ENCODE measurements around the gene DEFB128. TPM values are rescaled to one million over a fixed set of nuclear protein-coding genes. Genes with fewer than 3 reads are reported as not detected.
"Not testable (repeated sequence)": the region's sequence is repeated elsewhere in the genome, so short reads cannot be mapped to it uniquely, and the experiment has no call there.

The DEFB128 gene
- total RNA-seq, 5 donors from 2014 or later (not counting 1 experiment from before 2014, with no cell fraction given), result not detected

DNA sequence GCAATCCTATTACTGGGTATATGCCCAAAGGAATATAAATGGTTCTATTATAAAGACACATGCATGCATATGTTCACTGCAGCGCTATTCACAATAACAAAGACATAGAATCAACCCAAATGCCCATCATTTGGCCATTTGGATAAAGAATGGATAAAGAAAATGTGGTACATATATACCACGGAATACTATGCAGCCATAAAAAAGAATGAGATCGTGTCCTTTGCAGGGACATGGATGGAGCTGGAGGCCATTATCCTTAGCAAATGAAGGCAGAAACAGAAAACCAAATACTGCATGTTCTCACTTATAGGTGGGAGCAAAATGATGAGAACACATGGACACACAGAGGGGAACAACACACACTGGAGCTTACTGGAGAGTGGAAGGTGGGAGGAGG is 36.4 kb upstream of the DEFB128 start:
- H3K9me3 ChIP-seq; H3K36me3 ChIP-seq (ENCODE audit: control insufficient read depth in 2 of 2, extremely low read depth in 1 of 2, insufficient read depth in 1 of 2, low read length in 1 of 2); H3K27ac ChIP-seq (ENCODE audit: low read length); H3K36me3 Mint-ChIP-seq; H3K27me3 Mint-ChIP-seq; H3K4me3 ChIP-seq (ENCODE audit: control insufficient read depth in 1 of 2, extremely low read depth in 1 of 2, low read length in 1 of 2); H3K4me3 Mint-ChIP-seq; POLR2A ChIA-PET; H3K9me3 Mint-ChIP-seq; DNase-seq; CTCF ChIA-PET; H3K27me3 ChIP-seq (replicated peaks in 1 of 2; ENCODE audit: control insufficient read depth in 2 of 2, extremely low read depth in 1 of 2, insufficient read depth in 2 of 2, low read length in 1 of 2); H3K4me1 ChIP-seq (ENCODE audit: control insufficient read depth in 1 of 2, extremely low read depth in 1 of 2, insufficient read depth in 2 of 2, low read length in 2 of 2); ATAC-seq (replicated peaks in 1 of 4): not testable (repeated sequence)
- no CpG with 5 or more reads among the region's 3 CpGs for WGBS (ENCODE audit: insufficient coverage)
- peak overlapping the region in 1 of 2 donors; percentile 61 for H3K27ac Mint-ChIP-seq
- peaks cover 24 to 32% (median 26%) of the 10 kb centered on the region in 3 donors for H3K4me1 Mint-ChIP-seq

DNA sequence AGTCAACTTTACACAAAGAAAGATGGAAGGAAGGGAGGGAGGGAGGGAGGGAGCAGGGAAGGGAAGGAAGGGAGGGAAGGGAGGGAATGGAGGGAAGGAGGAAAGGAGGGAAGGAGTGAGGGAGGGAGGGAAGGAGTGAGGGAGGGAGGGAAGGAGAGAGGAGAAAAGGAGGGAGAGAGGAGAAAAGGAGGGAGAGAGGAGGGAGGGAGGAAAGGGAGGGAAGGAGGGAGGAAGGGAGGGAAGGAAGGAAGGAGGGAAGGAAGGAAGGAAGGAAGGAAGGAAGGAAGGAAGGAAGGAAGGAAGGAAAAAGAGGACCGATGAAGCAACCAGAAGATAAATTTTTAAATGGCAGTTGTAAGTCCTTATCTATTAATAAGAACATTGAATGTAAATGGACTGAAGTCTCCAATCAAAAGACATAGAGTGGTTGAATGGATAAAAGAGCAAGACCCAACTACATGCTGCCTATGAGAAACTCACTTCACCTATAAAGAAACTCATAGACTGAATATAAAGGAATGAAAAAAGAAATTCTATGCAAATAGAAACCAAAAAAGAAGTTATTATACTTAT is 31.8 kb upstream of the DEFB128 start:
- ChIA-PET POLR2A (no interaction called here), CTCF (no interaction called here)
- H3K9me3 Mint-ChIP-seq, result no peaks in the 10 kb centered on the region
- H3K9me3 ChIP-seq, result no peaks in the 10 kb centered on the region
- no peaks in the 10 kb centered on the region for H3K36me3 ChIP-seq (ENCODE audit: control insufficient read depth in 2 of 2, extremely low read depth in 1 of 2, insufficient read depth in 1 of 2, low read length in 1 of 2)
- H3K4me3 Mint-ChIP-seq, result no peak overlapping the region
- H3K36me3 Mint-ChIP-seq, result no peaks in the 10 kb centered on the region
- ATAC-seq (replicated peaks in 1 of 4) (no peak), DNase-seq (no peak)
- peaks cover 2 to 5% of the 10 kb centered on the region in 2 experiments for H3K27me3 ChIP-seq (replicated peaks in 1 of 2; ENCODE audit: control insufficient read depth in 2 of 2, extremely low read depth in 1 of 2, insufficient read depth in 2 of 2, low read length in 1 of 2)
- no CpG with 5 or more reads among the region's 1 CpG for WGBS (ENCODE audit: insufficient coverage)
- H3K4me3 ChIP-seq (ENCODE audit: control insufficient read depth in 1 of 2, extremely low read depth in 1 of 2, low read length in 1 of 2), result no peak overlapping the region
- no peak overlapping the region for H3K27ac ChIP-seq (ENCODE audit: low read length)
- H3K27ac Mint-ChIP-seq, result no peak overlapping the region
- peaks cover 22 to 32% of the 10 kb centered on the region in 2 donors for H3K27me3 Mint-ChIP-seq
- no peaks in the 10 kb centered on the region for H3K4me1 ChIP-seq (ENCODE audit: control insufficient read depth in 1 of 2, extremely low read depth in 1 of 2, insufficient read depth in 2 of 2, low read length in 2 of 2)
- peaks cover 6 to 7% (median 6%) of the 10 kb centered on the region in 3 donors for H3K4me1 Mint-ChIP-seq

DNA sequence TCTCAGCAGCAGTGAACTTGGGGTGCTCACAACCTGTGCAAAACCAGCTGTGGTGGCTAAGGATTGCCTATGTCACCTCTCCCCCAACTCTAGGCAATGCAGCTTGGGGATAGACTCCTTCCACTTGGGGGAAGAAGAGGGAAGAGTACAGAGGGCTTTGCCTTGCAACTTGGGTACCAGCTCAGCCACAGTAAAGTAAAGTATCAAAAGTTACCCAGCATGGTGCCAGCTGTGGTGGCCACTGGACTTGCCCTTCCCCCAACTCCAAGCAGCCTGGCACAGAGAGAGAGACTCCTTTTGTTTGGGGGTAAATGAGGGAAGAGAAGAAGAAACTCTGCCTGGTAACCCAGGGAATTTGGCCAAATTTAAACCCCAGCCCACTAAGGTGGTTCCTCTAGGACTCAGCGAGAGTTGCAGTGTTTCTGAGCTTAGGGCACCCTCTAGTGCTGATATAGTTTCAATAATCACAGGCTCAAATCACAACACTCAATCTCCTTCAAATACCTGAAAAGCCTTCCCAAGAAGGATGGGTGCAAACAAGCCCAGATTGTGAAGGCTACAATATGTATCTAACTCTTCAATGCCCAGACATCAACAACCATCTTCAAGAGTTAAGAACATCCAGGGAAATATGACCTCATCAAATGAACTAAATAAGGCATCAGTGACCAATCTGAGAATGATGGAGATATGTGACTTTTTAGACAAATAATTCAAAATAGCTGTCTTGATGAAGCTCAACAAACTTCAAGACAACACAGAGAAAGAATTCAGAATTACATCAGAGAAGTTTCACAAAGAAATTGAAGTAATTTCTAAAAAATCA is 30.0 kb upstream of the DEFB128 start:
- peaks cover 2 to 9% of the 10 kb centered on the region in 2 experiments for H3K27me3 ChIP-seq (replicated peaks in 1 of 2; ENCODE audit: control insufficient read depth in 2 of 2, extremely low read depth in 1 of 2, insufficient read depth in 2 of 2, low read length in 1 of 2)
- H3K4me3 Mint-ChIP-seq, result no peak overlapping the region
- ATAC-seq (replicated peaks in 1 of 4) (no peak), DNase-seq (peak in 1 of 35 experiments; percentile 23)
- WGBS (ENCODE audit: insufficient coverage), result no CpG with 5 or more reads among the region's 1 CpG
- no peaks in the 10 kb centered on the region for H3K9me3 ChIP-seq
- H3K4me3 ChIP-seq (ENCODE audit: control insufficient read depth in 1 of 2, extremely low read depth in 1 of 2, low read length in 1 of 2), result no peak overlapping the region
- H3K4me1 ChIP-seq (ENCODE audit: control insufficient read depth in 1 of 2, extremely low read depth in 1 of 2, insufficient read depth in 2 of 2, low read length in 2 of 2), result no peaks in the 10 kb centered on the region
- H3K27ac Mint-ChIP-seq, result no peak overlapping the region
- H3K36me3 Mint-ChIP-seq, result no peaks in the 10 kb centered on the region
- H3K36me3 ChIP-seq (ENCODE audit: control insufficient read depth in 2 of 2, extremely low read depth in 1 of 2, insufficient read depth in 1 of 2, low read length in 1 of 2), result no peaks in the 10 kb centered on the region
- no peak overlapping the region for H3K27ac ChIP-seq (ENCODE audit: low read length)
- ChIA-PET POLR2A (no interaction called here), CTCF (interaction anchor here in 1 of 2 donors (0.6 to 1.1 kb wide), 2 partner anchors 11 to 79 kb away, joined by 4 to 6 read pairs; no protein-coding TSS in a partner anchor)
- H3K27me3 Mint-ChIP-seq, result peaks cover 22 to 35% of the 10 kb centered on the region in 2 donors
- H3K9me3 Mint-ChIP-seq, result no peaks in the 10 kb centered on the region
- no peaks in the 10 kb centered on the region for H3K4me1 Mint-ChIP-seq

DNA sequence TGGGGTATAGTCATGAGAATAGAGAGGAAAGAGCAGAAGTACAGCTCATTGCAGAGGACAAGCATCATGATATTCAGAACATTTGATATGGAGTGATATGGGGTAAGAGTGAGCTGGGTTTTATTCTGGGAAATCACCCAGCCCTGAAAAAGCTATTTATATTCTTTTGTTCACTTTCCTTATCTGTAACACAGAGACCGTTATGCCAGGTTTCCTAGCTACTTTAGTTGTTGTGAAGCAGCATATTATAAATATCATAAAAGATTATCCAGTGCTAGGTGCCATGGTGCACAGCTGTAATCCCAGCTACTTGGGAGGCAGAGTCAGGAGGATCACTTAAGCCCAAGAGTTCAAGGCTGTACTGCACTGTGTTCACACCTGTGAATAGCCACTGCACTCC is 27.8 kb upstream of the DEFB128 start:
- H3K36me3 Mint-ChIP-seq, result no peaks in the 10 kb centered on the region
- CTCF ChIA-PET, result no interaction called here

DNA sequence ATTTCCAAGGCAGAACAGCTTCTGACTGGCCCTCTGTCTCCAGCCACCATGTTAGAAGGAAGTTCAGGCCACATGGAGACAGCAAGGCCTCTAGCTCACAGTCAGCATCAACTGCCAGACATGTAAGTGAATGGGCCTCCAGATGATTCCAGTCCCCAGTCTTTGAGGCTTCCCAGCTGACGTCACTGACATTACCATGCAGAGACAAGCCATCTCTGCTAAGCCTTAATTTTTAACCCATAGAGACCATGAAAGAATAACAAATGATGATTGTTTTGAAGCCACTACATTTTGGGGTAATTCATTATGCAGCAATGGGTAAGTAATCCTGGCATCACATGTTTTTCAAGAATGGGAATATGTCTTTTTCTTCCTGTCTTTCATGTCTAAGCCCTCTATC is 26.3 kb upstream of the DEFB128 start:
- H3K27ac Mint-ChIP-seq, result no peak overlapping the region
- H3K36me3 Mint-ChIP-seq, result no peaks in the 10 kb centered on the region
- Histone ChIP-seq H3K27ac (ENCODE audit: low read length) (no peak overlapping the region), H3K9me3 (no peaks in the 10 kb centered on the region), H3K36me3 (ENCODE audit: control insufficient read depth in 2 of 2, extremely low read depth in 1 of 2, insufficient read depth in 1 of 2, low read length in 1 of 2) (no peaks in the 10 kb centered on the region), H3K4me1 (ENCODE audit: control insufficient read depth in 1 of 2, extremely low read depth in 1 of 2, insufficient read depth in 2 of 2, low read length in 2 of 2) (no peaks in the 10 kb centered on the region), H3K27me3 (replicated peaks in 1 of 2; ENCODE audit: control insufficient read depth in 2 of 2, extremely low read depth in 1 of 2, insufficient read depth in 2 of 2, low read length in 1 of 2) (peaks cover 2 to 9% of the 10 kb centered on the region in 2 experiments), H3K4me3 (ENCODE audit: control insufficient read depth in 1 of 2, extremely low read depth in 1 of 2, low read length in 1 of 2) (no peak overlapping the region)
- peaks cover 18 to 31% of the 10 kb centered on the region in 2 donors for H3K27me3 Mint-ChIP-seq
- H3K4me3 Mint-ChIP-seq, result no peak overlapping the region
- ATAC-seq (replicated peaks in 1 of 4), result no peak
- ChIA-PET POLR2A (no interaction called here), CTCF (no interaction called here)
- no CpG with 5 or more reads among the region's 1 CpG for WGBS (ENCODE audit: insufficient coverage)
- DNase-seq, result no peak
- no peaks in the 10 kb centered on the region for H3K9me3 Mint-ChIP-seq
- no peaks in the 10 kb centered on the region for H3K4me1 Mint-ChIP-seq

More for the DNA sequence above, 27.8 kb upstream of the DEFB128 start:
- Histone ChIP-seq H3K4me1 (ENCODE audit: control insufficient read depth in 1 of 2, extremely low read depth in 1 of 2, insufficient read depth in 2 of 2, low read length in 2 of 2) (no peaks in the 10 kb centered on the region), H3K9me3 (no peaks in the 10 kb centered on the region), H3K4me3 (ENCODE audit: control insufficient read depth in 1 of 2, extremely low read depth in 1 of 2, low read length in 1 of 2) (no peak overlapping the region), H3K36me3 (ENCODE audit: control insufficient read depth in 2 of 2, extremely low read depth in 1 of 2, insufficient read depth in 1 of 2, low read length in 1 of 2) (no peaks in the 10 kb centered on the region), H3K27ac (ENCODE audit: low read length) (no peak overlapping the region), H3K27me3 (replicated peaks in 1 of 2; ENCODE audit: control insufficient read depth in 2 of 2, extremely low read depth in 1 of 2, insufficient read depth in 2 of 2, low read length in 1 of 2) (peaks cover 2 to 9% of the 10 kb centered on the region in 2 experiments)
- ATAC-seq (replicated peaks in 1 of 4), result no peak
- DNase-seq, result no peak
- Mint-ChIP-seq H3K27ac (no peak overlapping the region), H3K4me3 (no peak overlapping the region), H3K27me3 (peaks cover 22 to 32% of the 10 kb centered on the region in 2 donors), H3K9me3 (no peaks in the 10 kb centered on the region), H3K4me1 (no peaks in the 10 kb centered on the region)
- WGBS (ENCODE audit: insufficient coverage), result no CpG with 5 or more reads among the region's 1 CpG
- POLR2A ChIA-PET, result no interaction called here

DNA sequence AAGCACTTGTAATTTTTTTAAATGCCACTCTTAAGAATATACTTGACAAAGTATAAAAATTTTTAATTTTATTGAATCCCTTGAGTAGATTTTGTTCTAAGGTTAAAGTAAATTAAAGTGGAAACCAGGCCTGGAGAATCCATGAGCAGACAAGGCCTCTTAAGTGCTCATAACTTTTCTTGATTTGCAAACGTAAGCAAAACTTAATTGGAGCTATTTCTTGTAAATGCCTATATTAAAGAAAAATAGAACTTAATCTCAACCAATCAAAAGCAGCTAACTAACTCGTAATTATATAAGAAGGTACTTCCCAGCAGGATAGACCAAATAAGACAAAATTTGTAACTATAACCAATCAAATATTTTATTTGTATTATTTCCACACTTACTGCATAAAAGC is 24.9 kb upstream of the DEFB128 start:
- no peak overlapping the region for H3K27ac Mint-ChIP-seq
- DNase-seq (no peak), ATAC-seq (replicated peaks in 1 of 4) (no peak)
- H3K27me3 Mint-ChIP-seq, result peaks cover 7 to 17% of the 10 kb centered on the region in 2 donors
- peaks cover 2 to 7% of the 10 kb centered on the region in 2 experiments for H3K27me3 ChIP-seq (replicated peaks in 1 of 2; ENCODE audit: control insufficient read depth in 2 of 2, extremely low read depth in 1 of 2, insufficient read depth in 2 of 2, low read length in 1 of 2)
- H3K4me1 ChIP-seq (ENCODE audit: control insufficient read depth in 1 of 2, extremely low read depth in 1 of 2, insufficient read depth in 2 of 2, low read length in 2 of 2), result no peaks in the 10 kb centered on the region
- no peaks in the 10 kb centered on the region for H3K9me3 Mint-ChIP-seq
- WGBS (ENCODE audit: insufficient coverage), result no CpG with 5 or more reads among the region's 2 CpGs
- H3K4me3 ChIP-seq (ENCODE audit: control insufficient read depth in 1 of 2, extremely low read depth in 1 of 2, low read length in 1 of 2), result no peak overlapping the region
- H3K36me3 ChIP-seq (ENCODE audit: control insufficient read depth in 2 of 2, extremely low read depth in 1 of 2, insufficient read depth in 1 of 2, low read length in 1 of 2), result no peaks in the 10 kb centered on the region
- no peaks in the 10 kb centered on the region for H3K36me3 Mint-ChIP-seq
- H3K4me3 Mint-ChIP-seq, result no peak overlapping the region
- H3K27ac ChIP-seq (ENCODE audit: low read length), result no peak overlapping the region
- H3K4me1 Mint-ChIP-seq, result no peaks in the 10 kb centered on the region
- no peaks in the 10 kb centered on the region for H3K9me3 ChIP-seq
- ChIA-PET POLR2A (interaction anchor here in 1 of 2 donors (0.6 kb wide), 1 partner anchor 47 kb away, joined by 3 read pairs; no protein-coding TSS in a partner anchor), CTCF (interaction anchor here in 1 of 2 donors (0.6 to 0.7 kb wide), 4 partner anchors 74 to 270 kb away, joined by 3 to 4 read pairs (median 3); no protein-coding TSS in a partner anchor)

All from T-cell (primary cell).